ENCODE measurements around the gene UGT1A9. TPM values are rescaled to one million over a fixed set of nuclear protein-coding genes. Genes with fewer than 3 reads are reported as not detected.
"Not testable (repeated sequence)": the region's sequence is repeated elsewhere in the genome, so short reads cannot be mapped to it uniquely, and the experiment has no call there.

Gene UGT1A9
- total RNA-seq, 4 donors from 2014 or later = not detected

DNA sequence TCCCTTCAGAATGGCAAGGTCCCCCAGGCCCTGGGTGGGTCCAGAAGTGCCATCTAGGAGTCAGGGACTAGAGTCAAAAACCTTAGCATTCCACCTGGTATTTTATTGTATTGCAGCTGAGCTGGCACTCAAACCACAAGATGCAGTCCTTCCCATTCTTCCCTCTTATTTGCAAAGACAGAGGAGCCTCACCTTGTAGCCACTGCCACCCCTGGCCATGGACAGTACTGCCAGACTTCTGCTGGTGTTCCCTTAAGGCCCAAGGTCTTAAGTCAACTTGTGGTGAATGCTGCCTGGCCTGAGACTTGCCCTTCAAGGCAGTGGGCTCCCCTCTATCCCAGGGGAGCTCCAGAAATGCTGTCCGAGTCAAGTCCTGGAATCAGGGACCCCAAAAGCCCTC, 28.6 kb upstream of the UGT1A9 start:
- WGBS, 2 donors (ENCODE audit: low coverage in 1 of 2) = 67% methylated on average over 1 of the region's 1 CpG; no CpG with 5 or more reads in 1 of the 2 donors
- Histone ChIP-seq H3K4me1 (no peaks in the 10 kb centered on the region), H3K4me3 (no peak overlapping the region), H3K9me3 (peaks cover 0 to 34% (median 0%) of the 10 kb centered on the region in 3 donors), H3K27me3 (peaks cover 11% of the 10 kb centered on the region), H3K36me3 (no peaks in the 10 kb centered on the region), H3K27ac (no peak overlapping the region)
- TF ChIP-seq, protein P1, sequence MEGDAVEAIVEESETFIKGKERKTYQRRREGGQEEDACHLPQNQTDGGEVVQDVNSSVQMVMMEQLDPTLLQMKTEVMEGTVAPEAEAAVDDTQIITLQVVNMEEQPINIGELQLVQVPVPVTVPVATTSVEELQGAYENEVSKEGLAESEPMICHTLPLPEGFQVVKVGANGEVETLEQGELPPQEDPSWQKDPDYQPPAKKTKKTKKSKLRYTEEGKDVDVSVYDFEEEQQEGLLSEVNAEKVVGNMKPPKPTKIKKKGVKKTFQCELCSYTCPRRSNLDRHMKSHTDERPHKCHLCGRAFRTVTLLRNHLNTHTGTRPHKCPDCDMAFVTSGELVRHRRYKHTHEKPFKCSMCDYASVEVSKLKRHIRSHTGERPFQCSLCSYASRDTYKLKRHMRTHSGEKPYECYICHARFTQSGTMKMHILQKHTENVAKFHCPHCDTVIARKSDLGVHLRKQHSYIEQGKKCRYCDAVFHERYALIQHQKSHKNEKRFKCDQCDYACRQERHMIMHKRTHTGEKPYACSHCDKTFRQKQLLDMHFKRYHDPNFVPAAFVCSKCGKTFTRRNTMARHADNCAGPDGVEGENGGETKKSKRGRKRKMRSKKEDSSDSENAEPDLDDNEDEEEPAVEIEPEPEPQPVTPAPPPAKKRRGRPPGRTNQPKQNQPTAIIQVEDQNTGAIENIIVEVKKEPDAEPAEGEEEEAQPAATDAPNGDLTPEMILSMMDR (IDR thresholded peaks at IDR 0.05) = no peak
- TF ChIP-seq POLR2AphosphoS5 (IDR thresholded peaks at IDR 0.05) (no peak), POLR2A (IDR thresholded peaks at IDR 0.05) (no peak), EP300 (IDR thresholded peaks at IDR 0.05) (no peak)
- ATAC-seq = no peak

GRCh38 chr2:233646033-233646432, 25.7 kb upstream of the UGT1A9 start:
- Histone ChIP-seq H3K27me3 (peaks cover 14% of the 10 kb centered on the region), H3K9me3 (peaks cover 0 to 28% (median 0%) of the 10 kb centered on the region in 3 donors)
- ATAC-seq, H3K36me3 ChIP-seq, H3K4me3 ChIP-seq, H3K27ac ChIP-seq, H3K4me1 ChIP-seq: not testable (repeated sequence)
- WGBS, 2 donors (ENCODE audit: low coverage in 1 of 2) = 80 to 90% methylated on average over 2 of the region's 3 CpGs

DNA sequence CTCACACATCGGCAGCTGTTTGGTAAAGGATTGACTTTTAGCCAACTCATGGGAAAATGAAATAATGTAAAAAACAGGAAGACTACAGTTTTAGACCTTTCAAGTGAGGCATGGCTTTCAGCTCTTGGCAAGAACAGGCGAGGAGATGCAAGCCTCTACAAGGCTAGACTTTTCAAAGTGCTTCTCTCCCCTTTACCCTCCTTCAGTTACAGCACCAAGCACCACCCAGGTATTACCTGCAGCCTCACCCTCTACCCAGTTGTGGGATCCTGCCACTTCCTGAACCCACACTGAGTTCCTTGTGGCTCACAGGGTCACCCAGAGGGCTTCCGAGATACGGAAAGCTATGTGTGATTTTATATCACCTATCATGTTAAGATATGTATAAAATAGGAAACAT, 20.7 kb upstream of the UGT1A9 start:
- no peaks in the 10 kb centered on the region for H3K36me3 ChIP-seq
- no peak for ATAC-seq
- no peak overlapping the region for H3K4me3 ChIP-seq
- TF ChIP-seq POLR2A (IDR thresholded peaks at IDR 0.05) (no peak), EP300 (IDR thresholded peaks at IDR 0.05) (no peak), POLR2AphosphoS5 (IDR thresholded peaks at IDR 0.05) (no peak)
- TF ChIP-seq, protein P1 (IDR thresholded peaks at IDR 0.05) = no peak
- H3K27ac ChIP-seq = no peak overlapping the region
- H3K4me1 ChIP-seq = no peaks in the 10 kb centered on the region
- 65 to 70% methylated on average over 4 of the region's 4 CpGs for WGBS, 2 donors (ENCODE audit: low coverage in 1 of 2)
- H3K27me3 ChIP-seq = peaks cover 10% of the 10 kb centered on the region
- H3K9me3 ChIP-seq = peaks cover 0 to 6% (median 0%) of the 10 kb centered on the region in 3 donors

DNA sequence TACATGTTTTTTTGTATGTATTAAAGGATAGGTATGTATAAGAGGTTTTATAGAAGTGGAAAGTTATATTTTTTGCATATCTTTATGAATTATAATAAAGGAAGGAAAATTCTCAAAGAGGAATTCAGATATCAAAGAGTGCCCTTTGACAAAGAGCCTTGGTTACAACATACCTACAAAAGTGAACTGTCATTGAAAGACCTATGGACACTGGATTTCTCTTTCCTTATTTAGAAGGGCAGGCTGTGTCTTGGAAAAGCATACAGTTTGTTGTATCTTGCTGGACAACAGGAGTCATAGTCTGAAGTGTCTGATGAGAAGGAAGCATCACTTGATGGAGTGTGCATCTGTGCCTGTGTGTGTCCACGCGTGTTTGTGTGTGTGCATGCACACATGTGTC, 20.3 kb upstream of the UGT1A9 start:
- peaks cover 0 to 1% (median 0%) of the 10 kb centered on the region in 3 donors for H3K9me3 ChIP-seq
- no peak overlapping the region for H3K4me3 ChIP-seq
- no peak overlapping the region for H3K27ac ChIP-seq
- TF ChIP-seq, protein P1 (IDR thresholded peaks at IDR 0.05) = no peak
- TF ChIP-seq EP300 (IDR thresholded peaks at IDR 0.05) (no peak), POLR2A (IDR thresholded peaks at IDR 0.05) (no peak), POLR2AphosphoS5 (IDR thresholded peaks at IDR 0.05) (no peak)
- WGBS, 2 donors (ENCODE audit: low coverage in 1 of 2) = 90 to 92% methylated on average over 2 of the region's 2 CpGs
- no peak for ATAC-seq
- H3K36me3 ChIP-seq = no peaks in the 10 kb centered on the region
- peaks cover 10% of the 10 kb centered on the region for H3K27me3 ChIP-seq
- no peaks in the 10 kb centered on the region for H3K4me1 ChIP-seq

- peaks cover 10% of the 10 kb centered on the region for H3K27me3 ChIP-seq
- H3K4me3 ChIP-seq = no peak overlapping the region
- H3K27ac ChIP-seq = no peak overlapping the region
- 53 to 72% methylated on average over 3 to 6 of the region's 6 CpGs for WGBS, 2 donors (ENCODE audit: low coverage in 1 of 2)
- TF ChIP-seq EP300 (IDR thresholded peaks at IDR 0.05) (no peak), POLR2AphosphoS5 (IDR thresholded peaks at IDR 0.05) (no peak), POLR2A (IDR thresholded peaks at IDR 0.05) (no peak)
- TF ChIP-seq, protein P1 (IDR thresholded peaks at IDR 0.05) = no peak
- no peaks in the 10 kb centered on the region for H3K4me1 ChIP-seq
- H3K9me3 ChIP-seq = no peaks in the 10 kb centered on the region
- no peak for ATAC-seq
- no peaks in the 10 kb centered on the region for H3K36me3 ChIP-seq
These were observed 17.2 kb upstream of the UGT1A9 start for GRCh38 chr2:233654501-233654900.

Data from gastroesophageal sphincter (tissue), 4 donors.